ENCODE data around the gene SSR1.

The SSR1 gene

GRCh38 chr6:7236306-7237209 lies 76.4 kb downstream of the SSR1 start:
- no peak for DNase-seq

GRCh38 chr6:7235712-7236305 lies 77.2 kb downstream of the SSR1 start:
- no peak for DNase-seq

- no peak for DNase-seq
These were observed 78.5 kb downstream of the SSR1 start for GRCh38 chr6:7234547-7234946.

GRCh38 chr6:7232351-7232750 lies 80.6 kb downstream of the SSR1 start:
- no peak for DNase-seq

GRCh38 chr6:7230956-7231713 lies 81.9 kb downstream of the SSR1 start:
- DNase-seq, result no peak

- no peak for DNase-seq
These were observed 82.7 kb downstream of the SSR1 start for GRCh38 chr6:7230327-7230691.

GRCh38 chr6:7229376-7230326 lies 83.3 kb downstream of the SSR1 start:
- DNase-seq, result no peak

- DNase-seq, result no peak
These were observed 84.2 kb downstream of the SSR1 start for GRCh38 chr6:7228662-7229375.

- DNase-seq, result no peak
These were observed 88.3 kb downstream of the SSR1 start for GRCh38 chr6:7224731-7225130.

- DNase-seq, result no peak
These were observed 90.8 kb downstream of the SSR1 start for GRCh38 chr6:7222197-7222596.

GRCh38 chr6:7219310-7219709 lies 93.7 kb downstream of the SSR1 start:
- peak; percentile 26 for DNase-seq

- peak; percentile 21 for DNase-seq
These were observed 94.5 kb downstream of the SSR1 start for GRCh38 chr6:7218406-7218988.

Measured in fibroblast of skin of right biceps (primary cell).